NOMO-1 treated with dmso at 0.1 percent for 144 hours (cell line): ENCODE results near the gene DNAJC19.

Source experiments
- DNase-seq: peaks from one replicate; lab custom pipeline; 2025; ENCODE audit not compliant: unreplicated experiment; lab: John Stamatoyannopoulos, UW

Gene DNAJC19

DNA sequence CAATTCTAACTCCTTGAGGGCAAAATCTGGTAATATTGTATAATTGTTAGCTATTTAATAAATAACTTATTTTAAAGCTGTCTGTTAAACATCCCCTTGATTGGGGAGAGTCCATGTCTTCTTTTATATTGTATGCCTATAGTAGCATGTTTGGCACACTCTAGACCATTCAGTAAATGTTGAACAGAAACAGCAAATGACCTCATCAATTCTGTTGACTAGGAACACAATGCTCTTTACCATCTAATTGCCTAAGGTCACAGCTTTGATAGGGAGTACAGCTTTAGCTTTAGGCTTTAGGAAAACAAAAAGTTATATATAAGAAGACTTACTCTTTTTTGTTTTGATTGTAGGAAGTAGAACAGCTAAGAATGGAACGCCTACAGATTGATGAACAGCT, 27.0 kb downstream of the DNAJC19 start:
- DNase-seq, result no peak

DNA sequence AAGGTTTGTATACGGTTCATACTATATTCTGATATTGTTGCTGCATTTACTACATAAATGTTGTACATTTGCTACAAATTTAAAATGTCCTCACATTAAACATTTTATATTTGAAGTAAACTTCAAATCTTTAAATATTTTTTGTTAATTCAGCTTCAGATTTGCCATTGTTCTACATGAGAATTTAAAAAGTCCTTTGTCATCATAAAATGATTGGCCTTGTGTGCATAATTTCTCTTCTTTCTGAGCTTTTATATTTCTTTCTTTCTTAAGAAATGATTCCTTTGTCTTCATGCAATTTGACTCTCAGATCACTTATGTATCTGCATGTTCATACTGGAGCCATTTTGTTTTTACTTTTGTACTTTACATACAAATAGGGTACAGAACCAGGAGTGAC, 28.0 kb downstream of the DNAJC19 start:
- no peak for DNase-seq

DNA sequence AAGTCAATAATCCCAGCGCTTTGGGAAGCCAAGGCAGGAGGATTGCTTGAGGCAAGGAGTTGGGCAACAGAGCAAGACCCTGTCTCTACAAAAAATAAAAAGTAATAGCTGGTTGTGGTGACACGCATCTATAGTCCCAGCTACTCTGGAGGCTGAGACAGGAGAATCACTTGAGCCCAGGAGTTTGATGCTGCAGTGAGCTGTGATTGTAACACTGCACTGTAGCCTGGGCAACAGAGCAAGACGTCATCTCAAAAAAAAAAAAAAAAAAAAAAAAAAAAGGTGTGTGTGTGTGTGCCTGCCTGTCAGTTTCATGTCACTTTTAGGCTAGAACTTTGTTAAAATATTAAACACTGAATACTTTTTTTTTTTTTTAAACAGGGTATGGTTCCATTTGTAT, 28.4 kb downstream of the DNAJC19 start:
- DNase-seq, result no peak

DNA sequence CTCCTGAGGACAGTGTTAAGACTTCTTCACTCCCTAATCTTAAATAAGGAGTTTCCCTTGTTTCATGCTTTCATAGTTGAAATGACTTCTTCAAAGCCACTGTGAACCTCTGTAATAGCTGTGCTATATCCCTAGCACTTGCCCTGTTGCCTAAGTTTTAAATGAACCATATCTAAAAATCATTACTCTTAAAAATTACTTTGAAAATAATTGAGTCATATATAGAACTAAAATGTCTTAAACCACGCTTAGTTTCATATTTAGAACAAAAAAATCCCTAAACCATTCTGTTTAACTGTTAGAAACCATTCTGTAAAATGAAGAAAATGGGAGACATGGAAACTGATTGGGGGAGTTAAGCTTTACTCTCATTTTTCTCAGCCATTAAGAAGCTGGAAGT, 29.8 kb downstream of the DNAJC19 start:
- no peak for DNase-seq

DNA sequence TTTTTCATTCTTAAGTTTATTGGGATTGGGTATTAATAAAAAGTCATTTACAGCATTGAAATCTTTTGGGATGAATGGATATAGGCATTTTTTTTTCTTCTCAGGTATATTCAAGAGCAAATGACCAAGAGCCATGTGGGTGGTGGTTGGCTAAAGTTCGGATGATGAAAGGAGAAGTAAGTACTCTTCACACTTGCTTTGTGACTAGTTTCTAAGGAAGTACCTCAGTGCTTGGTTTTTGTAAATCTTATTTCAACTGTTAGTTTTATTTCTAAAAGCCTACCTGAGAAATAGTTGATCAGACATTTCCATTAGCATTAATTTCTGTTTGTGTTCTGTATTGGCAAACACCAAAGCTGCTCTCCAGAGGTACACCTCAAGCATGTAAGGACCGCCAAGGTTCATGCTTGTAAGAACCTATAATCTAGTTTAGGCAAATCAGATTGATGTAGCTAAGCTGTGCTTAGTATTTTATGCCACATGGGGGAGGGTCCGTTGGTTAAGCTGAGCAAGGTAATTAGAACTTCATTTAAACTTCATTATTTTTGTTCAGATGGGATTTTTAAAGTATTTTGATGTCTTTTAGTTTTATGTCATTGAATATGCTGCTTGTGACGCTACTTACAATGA, 41.7 kb downstream of the DNAJC19 start:
- peak; percentile 51 for DNase-seq

DNA sequence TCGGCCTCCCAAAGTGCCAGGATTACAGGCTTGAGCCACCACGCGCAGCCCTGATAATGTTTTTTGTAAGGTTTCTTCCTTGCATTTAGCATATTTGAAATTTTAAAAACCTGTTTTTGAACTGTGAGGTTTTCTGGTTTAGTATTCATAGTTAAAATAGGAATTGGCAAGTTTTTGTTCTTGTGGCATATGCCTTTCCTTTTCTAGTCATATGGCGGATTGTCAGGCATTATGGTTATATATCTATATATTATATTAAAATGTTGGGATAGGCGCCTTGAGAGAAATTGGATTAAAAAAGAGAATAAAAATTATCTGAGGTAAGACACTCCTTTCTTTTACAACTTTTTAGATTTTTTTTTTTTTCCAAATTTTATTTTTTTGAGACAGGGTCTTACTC, 48.7 kb downstream of the DNAJC19 start:
- DNase-seq, result no peak

DNA sequence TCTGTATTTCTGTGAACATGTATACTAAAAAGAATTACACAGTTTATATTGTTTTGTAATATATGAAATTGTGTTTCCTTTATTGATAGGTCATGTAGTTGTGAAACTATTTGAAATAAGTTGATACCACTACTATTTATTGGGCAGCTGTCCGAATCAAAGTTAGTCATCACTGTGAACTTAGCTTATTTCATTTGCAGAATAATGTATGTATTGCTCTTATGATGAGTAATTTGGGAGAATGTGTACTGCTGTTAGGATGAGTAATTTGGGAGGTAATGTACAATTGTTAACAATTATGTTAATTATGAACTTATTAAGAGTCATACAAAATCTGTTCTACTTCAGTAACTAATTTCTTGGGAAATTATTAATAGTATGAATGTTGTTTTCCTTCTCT, 54.9 kb downstream of the DNAJC19 start:
- no peak for DNase-seq
